Right atrium auricular region (tissue), 2 donors: ENCODE data around the gene PRODH. TPM values are rescaled to one million over a fixed set of nuclear protein-coding genes. Genes with fewer than 3 reads are reported as not detected.
"Not testable (repeated sequence)": the region's sequence is repeated elsewhere in the genome, so short reads cannot be mapped to it uniquely, and the experiment has no call there.

Experiments
- DNase-seq: peaks from one replicate; pipeline ENCODE4 v3.0.0-alpha.2; 2019; ENCODE audit warnings: low spot score
- H3K27ac ChIP-seq, 2 donors: fragments of 200-600 bp; sonication (generic); 1 replicate in 1 of 2; 2 replicates in 1 of 2; pipeline ENCODE4 v1.5.1; 2016 to 2019
- H3K27me3 ChIP-seq, 2 donors: fragments of 200-600 bp; sonication (generic); one replicate each; pipeline versions ENCODE4 v1.5.1 to v1.6.0; 2017 to 2019
- H3K36me3 ChIP-seq: fragments of 200-600 bp; sonication (generic); one replicate; pipeline ENCODE4 v1.5.1; 2016
- H3K4me1 ChIP-seq, 2 donors: fragments of 200-600 bp; sonication (generic); one replicate each; pipeline versions ENCODE4 v1.5.1 to v1.6.0; 2017 to 2019
- H3K4me3 ChIP-seq, 2 donors: fragments of 200-600 bp; sonication (generic); 1 replicate in 1 of 2; 2 replicates in 1 of 2; pipeline ENCODE4 v1.5.1; 2017 to 2019; ENCODE audit warnings: mild to moderate bottlenecking in 1 of 2, moderate library complexity in 1 of 2
- H3K9me3 ChIP-seq, 2 donors: fragments of 200-600 bp; sonication (generic); one replicate each; pipeline ENCODE4 v1.5.1; 2019
- CTCF ChIP-seq, 2 donors: fragments of 200-600 bp; sonication (generic); IDR thresholded peaks; one replicate each; pipeline ENCODE4 v1.5.1; 2019; ENCODE audit warnings: antibody characterized with exemption in 2 of 2
- total RNA-seq, 2 donors: library from RNA; depleted of rRNA; stranded (reverse); fragments of >200 nt; gene quantifications; one replicate each; pipeline ENCODE4 v1.1.0, GENCODE V29; 2016

PRODH gene
- total RNA-seq, 2 donors from 2014 or later = 1.7 to 8.0 TPM

GRCh38 chr22:18927573-18927972 lies 8.5 kb downstream of the PRODH start:
- no peak overlapping the region for H3K27ac ChIP-seq
- H3K9me3 ChIP-seq = no peaks in the 10 kb centered on the region
- no peak for DNase-seq
- no peaks in the 10 kb centered on the region for H3K27me3 ChIP-seq
- H3K36me3 ChIP-seq = no peaks in the 10 kb centered on the region
- no peaks in the 10 kb centered on the region for H3K4me1 ChIP-seq
- no peak for TF ChIP-seq CTCF (IDR thresholded peaks at IDR 0.05)
- H3K4me3 ChIP-seq = no peak overlapping the region

- DNase-seq = no peak
- Histone ChIP-seq H3K9me3 (no peaks in the 10 kb centered on the region), H3K36me3 (no peaks in the 10 kb centered on the region), H3K4me1 (no peaks in the 10 kb centered on the region), H3K4me3 (no peak overlapping the region), H3K27ac (no peak overlapping the region), H3K27me3 (no peaks in the 10 kb centered on the region)
- TF ChIP-seq CTCF (IDR thresholded peaks at IDR 0.05) = no peak
Measured at GRCh38 chr22:18927020-18927419, 9.1 kb downstream of the PRODH start.

- H3K27me3 ChIP-seq = no peaks in the 10 kb centered on the region
- H3K4me3 ChIP-seq = no peak overlapping the region
- H3K4me1 ChIP-seq = no peaks in the 10 kb centered on the region
- no peaks in the 10 kb centered on the region for H3K36me3 ChIP-seq
- TF ChIP-seq CTCF (IDR thresholded peaks at IDR 0.05) = no peak
- H3K27ac ChIP-seq = no peak overlapping the region
- no peaks in the 10 kb centered on the region for H3K9me3 ChIP-seq
- no peak for DNase-seq
Measured at GRCh38 chr22:18925368-18926064, 10.6 kb downstream of the PRODH start.

GRCh38 chr22:18920257-18920902 lies 15.7 kb downstream of the PRODH start:
- H3K27ac ChIP-seq, H3K4me3 ChIP-seq, H3K9me3 ChIP-seq, H3K4me1 ChIP-seq, DNase-seq, H3K27me3 ChIP-seq, H3K36me3 ChIP-seq: not testable (repeated sequence)

GRCh38 chr22:18917818-18918217 lies 18.3 kb downstream of the PRODH start:
- not testable (repeated sequence) for H3K4me1 ChIP-seq, H3K27me3 ChIP-seq, H3K36me3 ChIP-seq, H3K9me3 ChIP-seq, H3K4me3 ChIP-seq, DNase-seq, H3K27ac ChIP-seq

GRCh38 chr22:18915550-18915949 lies 20.5 kb downstream of the PRODH start:
- not testable (repeated sequence) for H3K36me3 ChIP-seq, H3K4me1 ChIP-seq, H3K9me3 ChIP-seq, DNase-seq, H3K4me3 ChIP-seq, H3K27ac ChIP-seq, H3K27me3 ChIP-seq

GRCh38 chr22:18914558-18914957 lies 21.5 kb downstream of the PRODH start:
- not testable (repeated sequence) for H3K27me3 ChIP-seq, H3K9me3 ChIP-seq, H3K4me1 ChIP-seq, DNase-seq, H3K27ac ChIP-seq, H3K36me3 ChIP-seq, H3K4me3 ChIP-seq

GRCh38 chr22:18912264-18912946 lies 23.7 kb downstream of the PRODH start:
- H3K36me3 ChIP-seq, DNase-seq, H3K27me3 ChIP-seq, H3K4me3 ChIP-seq, H3K27ac ChIP-seq, H3K4me1 ChIP-seq, H3K9me3 ChIP-seq: not testable (repeated sequence)

GRCh38 chr22:18911535-18911934 lies 24.6 kb downstream of the PRODH start:
- H3K27ac ChIP-seq = not testable (repeated sequence)

More at GRCh38 chr22:18911535-18911934, 24.6 kb downstream of the PRODH start:
- not testable (repeated sequence) for H3K4me1 ChIP-seq, H3K4me3 ChIP-seq, H3K9me3 ChIP-seq, DNase-seq, H3K27me3 ChIP-seq, H3K36me3 ChIP-seq
